ENCODE data around the gene WNK2.

The WNK2 gene

DNA sequence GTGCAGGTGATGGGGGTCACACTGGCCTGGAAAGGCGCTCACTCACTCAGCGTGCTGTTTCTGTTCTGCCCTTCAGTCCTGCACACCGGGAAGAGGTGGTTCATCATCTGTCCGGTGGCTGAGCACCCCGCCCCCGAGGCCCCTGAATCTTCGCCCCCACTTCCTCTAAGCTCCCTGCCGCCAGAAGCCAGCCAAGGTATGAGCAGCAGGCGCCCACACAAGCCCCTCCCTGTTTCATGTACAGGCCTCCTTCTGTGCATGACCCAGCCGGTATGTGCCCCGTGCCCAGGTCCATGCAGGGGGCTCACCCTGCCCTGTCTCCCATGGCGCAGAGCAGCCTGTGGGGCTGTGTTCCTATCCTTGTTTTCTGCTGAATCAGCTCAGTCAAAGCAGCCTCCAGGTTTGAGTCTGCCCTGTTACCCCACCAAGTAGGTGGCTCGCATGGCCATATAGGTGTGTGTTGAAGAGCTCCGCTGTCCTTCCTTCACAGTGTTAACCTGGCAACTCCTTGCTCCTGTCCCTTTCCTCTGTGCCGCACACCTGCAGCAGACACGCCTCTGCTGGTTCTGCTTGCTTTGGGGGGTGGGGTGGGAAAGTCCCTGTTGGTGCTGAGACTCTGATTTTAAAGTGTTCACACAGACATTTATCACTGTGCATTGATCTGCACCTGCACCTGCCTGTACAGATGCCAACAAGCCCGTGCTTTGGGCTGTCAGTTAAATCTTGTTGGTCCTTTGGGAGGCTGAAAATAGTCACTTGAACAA, 84.8 kb downstream of the WNK2 start:
- peak in 1 of 2 donors; percentile 12 for DNase-seq

GRCh38 chr9:93270976-93271375, 87.0 kb downstream of the WNK2 start:
- DNase-seq: no peak

- no peak for DNase-seq
Observed at GRCh38 chr9:93276973-93277372, 93.0 kb downstream of the WNK2 start.

- DNase-seq: no peak
Observed at GRCh38 chr9:93278144-93278543, 94.2 kb downstream of the WNK2 start.

- no peak for DNase-seq
Observed at GRCh38 chr9:93280661-93281259, 96.8 kb downstream of the WNK2 start.

DNA sequence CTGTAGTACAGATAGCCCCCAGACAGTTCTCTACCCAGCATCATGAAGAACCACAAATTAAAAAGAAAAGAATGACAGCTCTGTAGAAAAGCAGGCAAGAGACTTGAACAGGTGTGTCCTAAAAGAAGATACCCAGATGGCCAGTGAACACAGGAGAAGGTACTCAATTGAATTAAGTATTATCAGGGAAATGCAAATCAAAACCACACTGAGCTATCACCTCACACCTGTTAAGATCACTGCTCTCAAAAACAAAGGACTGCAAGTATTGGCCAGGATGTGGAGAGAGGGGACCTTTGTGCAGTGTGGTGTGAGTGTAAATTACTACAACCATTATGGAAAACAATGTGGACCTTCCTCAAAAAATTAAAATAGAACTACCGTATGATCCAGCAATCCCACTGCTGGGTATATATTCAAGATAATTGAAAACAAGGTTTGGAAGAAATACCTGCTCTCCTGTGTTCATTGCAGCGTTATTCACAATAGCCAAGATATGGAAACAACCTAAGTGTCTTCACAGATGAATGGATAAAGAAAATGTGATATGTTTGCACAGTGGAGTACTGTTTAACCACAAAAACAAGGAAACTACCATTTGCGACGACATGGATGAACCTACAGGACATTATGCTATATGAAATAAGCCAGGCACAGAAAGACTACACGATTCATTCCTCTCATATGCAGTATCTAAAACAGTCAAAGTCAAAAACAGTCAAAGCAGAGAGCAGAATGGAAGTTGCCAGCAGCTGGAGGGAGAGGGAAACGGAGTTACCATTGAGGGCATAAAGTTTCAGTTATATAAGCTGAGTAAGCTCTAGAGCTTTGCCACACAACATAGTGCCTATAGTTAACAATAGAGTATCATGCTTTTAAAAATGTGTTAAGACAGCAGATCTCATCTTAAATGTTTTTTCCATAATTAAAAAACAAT, 102.6 kb downstream of the WNK2 start:
- no peak for DNase-seq

GRCh38 chr9:93287189-93287552, 103.2 kb downstream of the WNK2 start:
- DNase-seq: no peak

DNA sequence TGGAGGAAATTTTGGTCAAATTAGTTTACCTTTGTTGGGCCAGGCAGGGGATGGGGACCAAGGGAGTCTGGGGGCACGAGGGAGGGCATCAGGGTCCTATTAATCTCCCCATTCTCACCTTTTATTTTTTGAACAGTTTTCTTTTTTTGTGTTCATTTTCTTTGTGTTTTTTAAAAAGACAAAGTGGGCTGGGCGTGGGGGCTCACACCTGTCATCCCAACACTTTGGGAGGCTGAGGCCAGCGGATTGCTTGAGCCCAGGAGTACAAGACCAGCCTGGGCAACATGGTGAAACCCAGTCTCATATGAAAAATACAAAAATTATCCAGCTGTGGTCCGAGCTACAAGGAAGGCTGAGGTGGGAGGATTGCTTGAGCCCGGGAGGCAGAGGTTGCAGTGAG, 103.7 kb downstream of the WNK2 start:
- DNase-seq: no peak

- DNase-seq: no peak
Observed at GRCh38 chr9:93288341-93288740, 104.4 kb downstream of the WNK2 start.

- no peak for DNase-seq
Observed at GRCh38 chr9:93288891-93289883, 105.2 kb downstream of the WNK2 start.

DNA sequence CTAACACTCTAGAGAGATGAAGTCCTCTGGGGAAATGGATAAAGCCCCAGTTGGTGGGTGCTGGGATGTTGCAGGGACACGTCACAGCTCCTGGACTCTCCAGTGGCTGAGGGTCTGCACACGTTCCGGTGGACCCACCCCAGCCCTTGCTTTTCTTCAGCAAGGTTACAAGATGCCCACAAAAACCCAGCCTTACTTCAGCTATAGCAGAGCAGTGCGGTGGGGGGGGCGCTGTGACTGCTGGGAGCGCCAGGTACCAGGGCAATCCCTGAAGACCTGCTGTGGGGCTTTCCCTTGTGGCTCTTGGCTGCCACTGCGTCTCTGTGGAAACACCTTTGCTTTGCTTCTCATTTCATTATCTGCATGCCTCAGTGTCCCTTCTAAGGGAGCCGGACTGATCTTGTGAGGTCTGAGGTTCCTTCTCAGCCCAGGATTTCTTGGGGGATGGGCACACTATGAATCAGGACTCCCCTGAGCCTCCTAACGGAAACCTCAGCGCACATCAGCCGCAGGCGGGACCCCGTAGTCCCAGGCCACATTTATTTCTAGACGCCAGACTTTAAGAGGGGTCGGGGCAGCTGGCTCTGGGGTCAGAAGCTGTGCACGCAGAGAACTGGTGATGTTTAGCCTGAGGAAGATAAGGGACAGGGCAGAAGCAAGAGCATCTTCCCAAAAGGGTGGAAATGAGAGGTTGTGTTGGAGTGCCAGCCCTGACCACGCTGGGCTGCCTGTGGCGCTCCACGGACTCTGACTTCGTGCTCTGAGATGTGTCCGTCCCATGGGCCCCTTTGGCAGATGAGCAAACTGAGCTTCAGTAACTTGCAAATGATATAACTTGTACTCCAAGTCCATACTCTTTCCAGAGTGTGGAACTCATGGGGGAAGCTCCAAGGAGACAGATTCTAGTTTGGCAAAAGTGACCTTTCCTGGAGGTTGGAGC, 106.8 kb downstream of the WNK2 start:
- no peak for DNase-seq

DNA sequence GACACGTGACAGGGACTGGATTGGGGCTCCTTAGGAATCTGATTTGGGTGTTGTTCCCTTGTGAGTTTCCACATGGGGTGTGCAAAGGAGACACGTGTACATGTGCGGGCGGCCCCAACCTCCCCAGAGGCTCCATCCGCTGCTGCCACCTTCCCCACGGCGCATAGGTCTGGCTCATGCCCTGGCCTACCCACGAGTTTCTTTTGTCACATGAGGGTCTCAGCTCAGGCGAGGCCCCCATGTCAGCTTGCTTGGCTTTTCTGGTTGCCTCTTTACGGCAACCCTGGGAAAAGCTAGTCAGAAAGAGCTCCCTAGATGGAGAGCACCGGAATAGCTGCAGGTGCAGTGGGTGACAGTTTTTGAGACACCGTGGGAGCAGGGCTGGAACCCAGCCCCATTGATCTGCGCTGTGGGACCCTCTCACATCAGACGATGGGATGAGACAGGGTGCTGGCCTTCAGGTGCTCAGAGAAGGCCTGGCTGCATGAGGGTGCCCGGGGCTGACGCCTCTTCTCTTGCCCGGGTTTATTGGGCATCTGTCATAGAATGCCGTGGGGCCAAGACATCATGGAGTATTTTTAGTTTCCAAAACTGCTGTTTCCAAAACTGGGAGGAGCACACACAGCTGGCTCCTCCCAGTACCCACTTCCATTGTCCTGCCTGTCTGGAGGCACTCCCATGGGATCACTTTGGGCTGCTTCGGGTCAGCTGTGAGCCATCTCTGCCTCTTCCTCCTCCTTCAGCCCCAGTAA, 107.8 kb downstream of the WNK2 start:
- no peak for DNase-seq

DNA sequence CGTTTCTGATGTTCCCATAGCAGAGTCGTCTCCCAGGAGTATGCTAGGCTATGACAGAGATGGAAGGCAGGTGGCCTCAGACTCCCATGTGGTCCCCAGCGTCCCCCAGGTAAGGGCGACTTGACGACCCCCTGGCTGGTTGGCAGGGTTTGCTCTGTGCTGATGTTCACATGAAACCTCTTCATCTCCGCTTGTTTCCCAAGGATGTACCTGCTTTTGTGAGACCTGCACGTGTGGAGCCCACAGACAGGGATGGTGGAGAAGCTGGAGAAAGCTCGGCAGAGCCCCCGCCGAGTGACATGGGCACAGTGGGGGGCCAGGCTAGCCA, 108.3 kb downstream of the WNK2 start:
- DNase-seq: no peak

DNA sequence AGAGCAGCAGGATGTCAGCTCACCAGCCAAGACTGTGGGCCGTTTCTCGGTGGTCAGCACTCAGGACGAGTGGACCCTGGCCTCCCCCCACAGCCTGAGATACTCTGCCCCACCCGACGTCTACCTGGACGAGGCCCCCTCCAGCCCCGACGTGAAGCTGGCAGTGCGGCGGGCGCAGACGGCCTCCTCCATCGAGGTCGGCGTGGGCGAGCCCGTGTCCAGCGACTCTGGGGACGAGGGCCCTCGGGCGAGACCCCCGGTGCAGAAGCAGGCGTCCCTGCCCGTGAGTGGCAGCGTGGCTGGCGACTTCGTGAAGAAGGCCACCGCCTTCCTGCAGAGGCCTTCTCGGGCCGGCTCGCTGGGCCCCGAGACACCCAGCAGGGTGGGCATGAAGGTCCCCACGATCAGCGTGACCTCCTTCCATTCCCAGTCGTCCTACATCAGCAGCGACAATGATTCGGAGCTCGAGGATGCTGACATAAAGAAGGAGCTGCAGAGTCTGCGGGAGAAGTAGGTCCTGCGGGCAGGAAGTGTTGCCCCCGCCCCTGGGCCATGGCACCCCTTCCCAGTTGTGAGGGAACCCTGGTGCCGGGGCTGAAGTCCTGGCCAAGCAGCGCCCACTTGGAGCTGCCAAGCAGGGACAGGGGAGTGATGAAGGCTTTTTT, 108.9 kb downstream of the WNK2 start:
- no peak for DNase-seq

GRCh38 chr9:93294011-93294410, 110.1 kb downstream of the WNK2 start:
- no peak for DNase-seq

DNA sequence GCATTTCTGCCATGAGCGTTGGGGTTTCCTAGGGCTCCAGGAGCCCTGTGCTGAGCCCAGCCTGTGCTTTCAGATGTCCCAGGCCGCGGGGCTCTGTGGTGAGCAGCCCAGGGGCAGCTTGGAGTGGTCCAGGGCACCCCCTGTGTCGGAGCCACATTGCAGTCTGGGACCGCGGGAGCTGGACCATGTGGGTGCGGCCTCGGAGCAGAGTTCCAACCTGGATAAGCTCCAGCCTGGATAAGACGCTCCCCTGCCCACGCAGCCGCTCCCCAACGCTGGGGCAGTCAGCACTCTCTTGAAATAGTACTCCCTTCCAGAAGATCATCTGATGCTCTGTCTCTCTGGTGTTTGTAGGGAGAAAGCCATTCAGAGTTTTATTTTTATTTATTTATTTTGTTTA, 111.1 kb downstream of the WNK2 start:
- DNase-seq: no peak

GRCh38 chr9:93295456-93296076, 111.6 kb downstream of the WNK2 start:
- no peak for DNase-seq

- no peak for DNase-seq
Observed at GRCh38 chr9:93296889-93297480, 113.0 kb downstream of the WNK2 start.
